Tongue (tissue), 2 donors: ENCODE measurements around the gene SEPTIN11. TPM values are rescaled to one million over a fixed set of nuclear protein-coding genes. Genes with fewer than 3 reads are reported as not detected.

Experiments
- DNase-seq: peaks from one replicate; pipeline ENCODE4 v3.0.0-alpha.2; 2015
- total RNA-seq: library from RNA; depleted of rRNA; stranded (reverse); fragments of >200 nt; gene quantifications from one replicate; pipeline ENCODE4 v1.2.3, GENCODE V29; 2014

SEPTIN11 gene
- total RNA-seq, result 132 TPM

- peak; percentile 98 for DNase-seq
Observed at GRCh38 chr4:76949276-76950051, at the start of gene SEPTIN11. TSS of gene SEPTIN11 (plus strand) at chr4:76949752. CDS start at chr4:76949904, 152 bp downstream.

GRCh38 chr4:76902233-76902890, 47.2 kb upstream of the SEPTIN11 start:
- no peak for DNase-seq

- no peak for DNase-seq
Observed at GRCh38 chr4:76904646-76905190, 44.8 kb upstream of the SEPTIN11 start.

- no peak for DNase-seq
Observed at GRCh38 chr4:76905521-76905920, 44.0 kb upstream of the SEPTIN11 start.

- DNase-seq, result no peak
Observed at GRCh38 chr4:76909711-76910110, 39.8 kb upstream of the SEPTIN11 start.

GRCh38 chr4:76920715-76921114, 28.8 kb upstream of the SEPTIN11 start:
- no peak for DNase-seq

GRCh38 chr4:76923619-76924357, 25.8 kb upstream of the SEPTIN11 start:
- no peak for DNase-seq

DNA sequence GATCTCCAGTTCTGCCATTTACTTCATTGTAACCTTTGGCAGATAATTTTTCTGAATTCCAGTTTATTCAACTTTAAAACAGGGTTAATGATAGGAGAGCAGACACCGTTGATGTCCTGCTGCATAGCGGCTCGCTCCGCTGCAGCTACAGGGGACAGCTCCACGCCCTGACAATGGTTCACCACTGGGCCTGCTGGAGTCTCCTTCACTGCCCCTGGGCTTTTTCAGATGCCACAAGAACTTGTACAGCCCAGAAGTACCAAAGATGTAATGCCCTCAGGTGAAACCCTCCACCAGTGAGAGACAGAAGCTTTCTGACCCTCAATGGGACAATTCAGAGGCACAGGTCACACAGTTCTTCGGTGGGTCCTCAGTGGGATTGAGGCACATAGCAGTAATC, 22.7 kb upstream of the SEPTIN11 start:
- no peak for DNase-seq

DNA sequence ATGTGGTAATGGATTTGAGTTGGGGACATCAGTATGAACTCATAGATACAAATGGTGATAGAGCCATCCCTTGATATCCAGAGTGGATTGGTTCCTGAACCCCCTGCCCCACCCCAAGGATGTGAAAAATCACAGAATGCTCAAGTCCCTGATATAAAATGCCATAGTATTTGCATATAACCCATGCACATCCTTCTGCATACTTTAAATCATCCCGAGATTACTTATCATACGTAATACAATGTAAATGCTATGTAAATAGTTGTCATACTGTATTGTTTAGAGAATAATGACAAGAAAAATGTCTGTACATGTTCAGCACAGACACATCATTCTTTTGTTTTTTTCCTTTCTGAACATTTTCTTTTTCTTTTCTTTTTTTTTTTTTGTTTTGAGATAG, 18.9 kb upstream of the SEPTIN11 start:
- DNase-seq, result no peak

GRCh38 chr4:76931087-76931486, 18.5 kb upstream of the SEPTIN11 start:
- DNase-seq, result no peak

DNA sequence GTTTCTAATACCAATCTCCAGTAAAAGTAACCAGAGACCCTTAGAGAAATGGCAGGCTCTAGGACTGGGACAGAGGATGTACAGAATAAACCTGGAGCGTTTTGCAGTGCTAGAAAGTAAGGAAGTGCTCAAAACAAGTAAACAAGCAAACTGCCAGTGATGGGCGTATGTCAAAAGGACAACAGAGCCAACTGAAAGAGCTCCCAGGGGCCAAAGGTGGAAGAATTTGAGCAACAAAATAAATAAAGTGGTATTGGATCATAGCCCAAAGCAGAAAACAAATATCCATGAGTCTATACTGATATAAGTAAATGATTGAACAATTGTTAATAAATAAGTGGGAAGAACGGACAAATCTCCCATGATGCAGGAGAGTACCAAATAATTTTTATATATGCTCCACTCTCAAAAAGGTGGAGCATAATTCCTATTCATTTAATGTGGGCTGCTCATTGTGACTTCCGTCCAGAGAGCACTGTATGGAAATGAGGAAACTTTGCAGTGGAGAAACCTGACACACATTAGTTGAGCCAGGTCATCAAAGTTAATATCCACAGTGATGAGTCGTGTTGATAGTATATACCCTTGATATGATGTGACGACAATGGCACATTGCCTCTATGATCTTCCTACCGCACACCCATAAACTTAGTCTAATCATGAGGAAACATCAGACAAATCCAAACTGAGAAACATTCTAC, 17.8 kb upstream of the SEPTIN11 start:
- no peak for DNase-seq

DNA sequence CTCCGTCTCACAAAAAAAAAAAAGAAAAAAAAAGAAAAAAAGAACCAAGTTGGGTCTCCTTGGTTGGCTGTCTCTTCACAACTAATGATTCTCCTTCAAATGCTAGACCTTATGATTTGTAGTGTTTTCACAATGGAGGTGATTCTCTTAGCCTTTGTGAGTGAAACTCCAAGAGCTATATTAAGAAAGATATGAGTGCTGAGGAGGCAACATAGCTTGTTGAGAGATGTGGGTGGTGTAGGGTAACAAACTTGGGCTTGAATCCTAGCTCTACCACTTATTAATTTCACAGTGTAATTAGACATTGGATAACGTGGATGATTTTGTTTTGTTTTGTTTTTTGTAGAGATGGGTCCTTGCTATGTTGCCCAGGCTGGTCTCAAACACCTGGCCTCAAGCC, 10.4 kb upstream of the SEPTIN11 start:
- no peak for DNase-seq

- no peak for DNase-seq
Observed at GRCh38 chr4:76943129-76943620, 6.4 kb upstream of the SEPTIN11 start.

- DNase-seq, result no peak
Observed at GRCh38 chr4:76943790-76944189, 5.8 kb upstream of the SEPTIN11 start.

GRCh38 chr4:76947369-76947768, 2.2 kb upstream of the SEPTIN11 start:
- no peak for DNase-seq

DNA sequence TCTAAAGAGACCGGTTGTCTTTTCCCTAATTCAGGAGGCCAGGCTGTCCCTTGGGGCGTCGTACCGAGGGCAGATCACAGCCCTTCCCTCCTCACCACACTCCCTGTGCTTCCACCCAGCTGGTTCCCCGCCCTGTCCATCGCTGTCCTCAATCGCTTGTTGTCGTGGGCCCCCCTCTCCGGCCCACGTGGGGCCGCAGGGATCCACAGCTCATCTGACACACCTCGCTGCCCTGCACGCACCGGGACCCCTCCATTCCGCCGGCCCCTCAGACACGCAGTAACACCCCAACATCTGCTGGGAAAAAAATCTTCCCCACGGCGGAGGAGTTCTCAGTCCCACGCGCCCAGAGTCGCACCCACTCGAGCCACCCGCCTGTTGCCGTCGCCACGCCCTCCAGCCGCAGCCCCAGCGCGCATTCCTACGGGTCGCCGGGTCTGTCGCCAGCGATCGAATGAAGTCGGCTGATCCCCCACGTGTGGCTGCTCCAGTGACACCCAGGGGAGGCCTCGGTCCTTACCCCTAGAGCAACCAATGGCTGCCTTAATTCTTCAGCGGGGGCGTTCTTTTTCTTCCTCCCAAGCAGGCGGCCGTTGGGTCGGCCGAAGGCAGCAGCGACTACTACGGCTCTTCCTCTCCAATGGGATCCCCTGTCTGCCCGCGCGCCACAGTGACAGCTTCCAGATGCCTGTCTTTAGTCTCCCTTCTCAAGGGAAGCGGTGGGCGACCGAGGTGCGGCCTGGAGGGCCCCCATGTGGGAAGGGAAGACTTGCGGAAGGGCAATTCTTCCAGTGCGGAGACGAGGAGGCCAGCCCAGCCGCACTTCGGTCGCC, 893 bp upstream of the SEPTIN11 start:
- peak; percentile 88 for DNase-seq

GRCh38 chr4:76950052-76950955, 752 bp downstream of the SEPTIN11 start:
- peak; percentile 71 for DNase-seq

- no peak for DNase-seq
Observed at GRCh38 chr4:76950956-76951671, 1.6 kb downstream of the SEPTIN11 start.

GRCh38 chr4:76951672-76952010, 2.1 kb downstream of the SEPTIN11 start:
- DNase-seq, result peak; percentile 52
